H1 (cell line): ENCODE measurements around the gene PEX14. TPM values are rescaled to one million over a fixed set of nuclear protein-coding genes. Genes with fewer than 3 reads are reported as not detected.
A peak's percentile ranks its signal among the peaks of the same experiment; 100 is the strongest.

Source experiments
- CTCF ChIA-PET: fragments of 300-600 bp; sonication (Branson Sonifier 250); formaldehyde crosslinking; loops from one replicate; lab custom pipeline; 2021; ENCODE audit not compliant: partially characterized antibody; lab: Charles Lee
- POLR2A ChIA-PET: fragments of 300-600 bp; sonication (Branson Sonifier 250); formaldehyde crosslinking; loops from one replicate; lab custom pipeline; 2021; ENCODE audit warnings: inconsistent platforms; ENCODE audit not compliant: partially characterized antibody; lab: Charles Lee
- DNase-seq, 2 experiments: peaks; one replicate each; pipeline versions ENCODE4 v3.0.0 to v3.0.0-alpha.2; 2010 to 2022; ENCODE audit warnings: low spot score in 2 of 2, low read depth in 1 of 2, mixed read lengths in 1 of 2
- FAIRE-seq: peaks from 2 replicates; lab custom pipeline; 2011; peaks lifted over from hg19 to GRCh38; lab: Jason Lieb, UNC
- H2AFZ ChIP-seq: 2 replicates; pipeline ENCODE4 v1.8.1; 2012; ENCODE audit warnings: low read length, inconsistent platforms
- H2AK5ac ChIP-seq: 2 replicates; pipeline ENCODE4 v1.6.1; 2013; ENCODE audit warnings: low read depth, low read length
- H2BK120ac ChIP-seq: replicated peaks from 2 replicates; pipeline ENCODE3; 2013; ENCODE audit warnings: low read depth, low read length, inconsistent platforms
- H2BK12ac ChIP-seq: 2 replicates; pipeline ENCODE4 v1.6.1; 2013; ENCODE audit warnings: low read depth, low read length
- H2BK15ac ChIP-seq: 2 replicates; pipeline ENCODE4 v1.6.1; 2013; ENCODE audit warnings: low read length
- H2BK20ac ChIP-seq: 2 replicates; pipeline ENCODE4 v1.6.1; 2013; ENCODE audit warnings: low read length
- H2BK5ac ChIP-seq: 2 replicates; pipeline ENCODE4 v1.6.1; 2013; ENCODE audit warnings: low read depth, low read length
- H3K14ac ChIP-seq: 2 replicates; pipeline ENCODE4 v1.6.1; 2013; ENCODE audit warnings: inconsistent platforms; ENCODE audit not compliant: insufficient read length
- H3K18ac ChIP-seq: 2 replicates; pipeline ENCODE4 v1.6.1; 2013; ENCODE audit warnings: low read length; ENCODE audit errors: extremely low read depth
- H3K23ac ChIP-seq: 2 replicates; pipeline ENCODE4 v1.6.1; 2013; ENCODE audit warnings: inconsistent platforms; ENCODE audit not compliant: insufficient read length
- H3K23me2 ChIP-seq: 2 replicates; pipeline ENCODE4 v1.6.1; 2013; ENCODE audit warnings: low read depth, low read length
- H3K27ac ChIP-seq: 2 replicates; pipeline ENCODE4 v1.6.1; 2011; ENCODE audit warnings: low read depth, low read length, inconsistent platforms
- H3K27me3 ChIP-seq, 4 experiments: replicated peaks in 1 of 4; 1 replicate in 1 of 4; 2 replicates in 3 of 4; pipeline versions ENCODE4 v1.6.1 to v1.8.1; 2011 to 2013; ENCODE audit warnings: low read length in 3 of 4, mild to moderate bottlenecking in 3 of 4, inconsistent platforms in 2 of 4, mixed read lengths in 2 of 4, moderate library complexity in 1 of 4; ENCODE audit not compliant: control insufficient read depth in 3 of 4, insufficient read depth in 3 of 4; ENCODE audit errors: extremely low read depth in 1 of 4
- H3K36me3 ChIP-seq, 4 experiments: 2 replicates each; pipeline versions ENCODE4 v1.6.1 to v1.8.1; 2011 to 2013; ENCODE audit warnings: mild to moderate bottlenecking in 4 of 4, low read length in 3 of 4, moderate library complexity in 2 of 4, control low read depth in 1 of 4, inconsistent platforms in 1 of 4; ENCODE audit not compliant: insufficient read depth in 4 of 4, control insufficient read depth in 2 of 4
- H3K4ac ChIP-seq: replicated peaks from 2 replicates; pipeline ENCODE3; 2013; ENCODE audit warnings: low read length, low read depth, mixed read lengths, inconsistent platforms; ENCODE audit not compliant: insufficient read length
- H3K4me1 ChIP-seq, 4 experiments: replicated peaks in 1 of 4; 1 replicate in 1 of 4; 2 replicates in 3 of 4; pipeline versions ENCODE4 v1.6.1 to v1.8.1; 2011 to 2013; ENCODE audit warnings: low read length in 3 of 4, inconsistent platforms in 2 of 4, mixed read lengths in 1 of 4; ENCODE audit not compliant: insufficient read depth in 4 of 4, control insufficient read depth in 3 of 4
- H3K4me2 ChIP-seq, 2 experiments: 2 replicates each; pipeline versions ENCODE4 v1.6.1 to v1.8.1; 2011 to 2013; ENCODE audit warnings: low read depth in 2 of 2, low read length in 2 of 2, control low read depth in 1 of 2, inconsistent platforms in 1 of 2, mild to moderate bottlenecking in 1 of 2; ENCODE audit not compliant: insufficient read depth in 1 of 2
- H3K4me3 ChIP-seq, 4 experiments: fragments of 200-600, 300-600 bp in 1 of 4; sonication (generic), shearing (Covaris generic), sonication (Bioruptor Twin) in 1 of 4; 2 replicates each; pipeline versions ENCODE4 v1.5.1 to v1.8.1; 2011 to 2016; ENCODE audit warnings: low read length in 4 of 4, low read depth in 3 of 4, control low read depth in 2 of 4, inconsistent platforms in 2 of 4, mild to moderate bottlenecking in 2 of 4, mixed read lengths in 1 of 4, moderate library complexity in 1 of 4; ENCODE audit not compliant: insufficient read depth in 2 of 4; ENCODE audit errors: extremely low read depth in 1 of 4
- H3K56ac ChIP-seq: replicated peaks from 2 replicates; pipeline ENCODE3; 2013; ENCODE audit warnings: low read depth, mild to moderate bottlenecking, mixed read lengths, low read length, inconsistent platforms; ENCODE audit not compliant: insufficient read length
- H3K79me1 ChIP-seq: 2 replicates; pipeline ENCODE4 v1.6.1; 2013; ENCODE audit warnings: low read depth, low read length, control low read depth
- H3K79me2 ChIP-seq, 2 experiments: 2 replicates each; pipeline versions ENCODE4 v1.6.1 to v1.8.1; 2012 to 2013; ENCODE audit warnings: low read length in 2 of 2, mild to moderate bottlenecking in 2 of 2, inconsistent platforms in 1 of 2; ENCODE audit not compliant: insufficient read depth in 2 of 2, control insufficient read depth in 1 of 2
- H3K9ac ChIP-seq, 4 experiments: replicated peaks in 1 of 4; 1 replicate in 1 of 4; 2 replicates in 3 of 4; pipeline versions ENCODE4 v1.6.1 to v1.8.1; 2011 to 2013; ENCODE audit warnings: low read depth in 3 of 4, low read length in 3 of 4, control low read depth in 2 of 4, mild to moderate bottlenecking in 2 of 4, moderate library complexity in 2 of 4, inconsistent platforms in 1 of 4; ENCODE audit errors: extremely low read depth in 1 of 4
- H3K9me3 ChIP-seq, 2 experiments: 2 replicates each; pipeline versions ENCODE4 v1.6.1 to v1.8.1; 2012 to 2013; ENCODE audit warnings: mild to moderate bottlenecking in 2 of 2, moderate library complexity in 2 of 2, control low read depth in 1 of 2, inconsistent platforms in 1 of 2, low read depth in 1 of 2, low read length in 1 of 2, mixed read lengths in 1 of 2; ENCODE audit not compliant: insufficient read depth in 2 of 2
- H4K20me1 ChIP-seq, 2 experiments: replicated peaks in 1 of 2; 2 replicates each; pipeline versions ENCODE3 to v1.8.1; 2011 to 2013; ENCODE audit warnings: inconsistent platforms in 2 of 2, low read length in 2 of 2, mild to moderate bottlenecking in 1 of 2; ENCODE audit not compliant: insufficient read depth in 2 of 2, control insufficient read depth in 1 of 2
- H4K5ac ChIP-seq: 2 replicates; pipeline ENCODE4 v1.6.1; 2013; ENCODE audit warnings: low read length, low read depth, mixed read lengths, inconsistent platforms; ENCODE audit not compliant: insufficient read length
- H4K8ac ChIP-seq: 2 replicates; pipeline ENCODE4 v1.8.0; 2013; ENCODE audit warnings: mild to moderate bottlenecking, moderate library complexity, low read length, inconsistent platforms; ENCODE audit not compliant: insufficient read depth; ENCODE audit errors: extremely low read depth
- H4K91ac ChIP-seq: replicated peaks from 2 replicates; pipeline ENCODE3; 2013; ENCODE audit warnings: low read length, mixed read lengths, inconsistent platforms; ENCODE audit not compliant: insufficient read length
- CBX5 ChIP-seq: fragments of 300-800, 300-1000 bp; sonication (generic); IDR thresholded peaks from 2 replicates; pipeline ENCODE4 v1.7.1; 2016; ENCODE audit warnings: antibody characterized with exemption, low read length, low read depth
- CHD2 ChIP-seq: IDR thresholded peaks from 2 replicates; pipeline ENCODE4 v1.6.1; 2012; ENCODE audit warnings: low read length, improper control_type of control experiment
- KDM4A ChIP-seq: IDR thresholded peaks from one replicate; pipeline ENCODE4 v1.7.1; 2012; ENCODE audit warnings: low read depth, mild to moderate bottlenecking, moderate library complexity, low read length, inconsistent platforms; ENCODE audit not compliant: severe bottlenecking
- NANOG ChIP-seq: IDR thresholded peaks from 2 replicates; pipeline ENCODE4 v1.6.1; 2011; ENCODE audit warnings: low read length, low read depth, mild to moderate bottlenecking, inconsistent platforms; ENCODE audit not compliant: insufficient read depth, poor library complexity, severe bottlenecking
- PHF8 ChIP-seq: fragments of 200-600 bp; sonication (generic); conservative IDR thresholded peaks from 2 replicates; pipeline ENCODE4 v1.7.1; 2012; ENCODE audit warnings: low read depth, mild to moderate bottlenecking, inconsistent platforms, low read length, moderate library complexity
- POLR2A ChIP-seq, 2 experiments: IDR thresholded peaks; 1 replicate in 1 of 2; 2 replicates in 1 of 2; pipeline ENCODE4 v1.6.1; 2011; ENCODE audit warnings: low read depth in 2 of 2, low read length in 2 of 2, mild to moderate bottlenecking in 2 of 2; ENCODE audit errors: control extremely low read depth in 1 of 2
- RXRA ChIP-seq: IDR thresholded peaks from 2 replicates; pipeline ENCODE4 v1.6.1; 2011; ENCODE audit warnings: low read depth, mild to moderate bottlenecking, low read length, moderate library complexity; ENCODE audit not compliant: insufficient read depth
- TEAD4 ChIP-seq: IDR thresholded peaks from 2 replicates; pipeline ENCODE4 v1.6.1; 2012; ENCODE audit warnings: low read depth, low read length, inconsistent platforms, mixed read lengths
- YY1 ChIP-seq: IDR thresholded peaks from 2 replicates; pipeline ENCODE4 v1.6.1; 2011; ENCODE audit warnings: low read depth, mild to moderate bottlenecking, low read length
- WGBS, 2 experiments: shearing (Covaris generic) in 1 of 2; methylation state at CpG; one replicate each; pipeline versions ENCODE4 v1.1.6 to v1.1.7; 2013 to 2015; ENCODE audit warnings: low lambda C conversion rate in 2 of 2, mixed read lengths in 2 of 2, inconsistent platforms in 1 of 2, low coverage in 1 of 2, missing lambda C conversion rate in 1 of 2; ENCODE audit not compliant: insufficient replicate concordance in 2 of 2, insufficient coverage in 1 of 2, insufficient read length in 1 of 2; ENCODE audit errors: extremely low coverage in 1 of 2, missing lambda C conversion rate in 1 of 2; 5-methylcytosine and 5-hydroxymethylcytosine counted together
- polyA plus RNA-seq, 7 experiments: library from polyadenylated mRNA; depleted of rRNA in 3 of 7; stranded (reverse) in 5 of 7; unstranded in 2 of 7; fragments of >200 nt in 5 of 7; fragments of 200-250 nt in 2 of 7; gene quantifications; 1 replicate in 5 of 7; 2 replicates in 1 of 7; 4 replicates in 1 of 7; pipeline versions ENCODE4 v1.2.1 to v1.2.3, GENCODE V29; 2011 to 2013; ENCODE audit warnings: missing spikeins in 2 of 7, mixed read lengths in 2 of 7
- total RNA-seq: library from RNA; stranded (reverse); fragmentation: NEBNext Ultra II Directional; extraction: Animal tissue kit (Norgen Biotek cat#: 25700); gene quantifications from 2 replicates; pipeline ENCODE4 v1.2.1, GENCODE V29; 2021
- TF ChIP-seq, protein P1 (sequence below): IDR thresholded peaks from 2 replicates; pipeline ENCODE4 v1.6.1; 2012; ENCODE audit warnings: inconsistent platforms

The PEX14 gene
- total and polyA plus RNA-seq, 2 of the 8 experiments (the other 6 are each of a cell fraction or from before 2014, with no cell fraction given), result 13.0 to 19.8 TPM

DNA sequence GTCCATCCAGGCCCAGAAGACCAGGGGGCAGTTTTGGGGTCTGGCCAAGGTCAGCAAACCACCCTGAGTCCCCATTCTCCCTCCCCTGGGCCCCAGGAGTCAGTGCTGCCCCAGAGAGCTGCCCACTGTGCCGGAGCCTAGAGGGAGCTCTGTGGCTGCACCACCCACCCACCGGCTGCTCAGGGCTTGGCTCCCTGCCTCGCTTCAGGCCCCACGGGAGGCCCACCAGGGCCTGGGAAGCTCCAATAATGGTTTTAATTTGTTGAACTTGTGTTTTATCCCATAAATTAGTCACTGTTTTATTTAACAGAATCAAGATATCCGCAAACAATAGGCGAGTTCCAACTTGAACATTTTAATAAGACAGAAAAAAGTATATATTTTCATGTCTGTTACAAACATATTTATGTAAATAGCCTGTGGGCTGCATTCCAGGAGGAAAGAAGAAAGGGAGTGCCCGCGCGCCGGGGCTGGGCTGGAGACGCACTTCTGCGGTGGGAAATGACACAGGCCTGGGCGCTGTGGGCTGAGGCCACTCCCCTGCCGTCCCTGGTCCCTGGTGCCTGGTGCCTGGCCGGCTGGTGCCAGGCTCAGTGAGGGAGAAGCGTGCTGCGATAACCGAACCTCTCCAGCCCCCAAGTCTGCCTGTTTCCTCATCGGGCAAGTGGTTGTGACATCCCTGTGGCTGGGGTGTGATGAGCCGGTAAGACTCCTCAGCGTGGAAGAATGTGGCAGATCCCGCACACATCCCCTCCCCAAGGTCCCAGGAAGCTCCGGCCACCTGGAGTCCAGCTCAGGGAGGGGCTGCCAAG lies 160.5 kb downstream of the PEX14 start:
- 87% methylated on average over 20 of the region's 23 CpGs; no CpG with 5 or more reads in 1 of the 2 experiments for WGBS, 2 experiments
- peak overlapping the region; percentile 27; the same call in 1 of the 2 replicates for H2BK12ac ChIP-seq
- no peak for DNase-seq
- 0 out of 2 replicates have a peak overlapping the region, but pooled peaks have one; percentile 37 for H2BK15ac ChIP-seq
- H4K91ac ChIP-seq, result no peak overlapping the region
- no peak overlapping the region for H3K9ac ChIP-seq
- H2BK5ac ChIP-seq, result no peak overlapping the region; the same call in 1 of the 2 replicates
- no peak overlapping the region for H3K4me2 ChIP-seq
- H3K23me2 ChIP-seq, result peaks cover 6% of the 10 kb centered on the region; the same call in 1 of the 2 replicates
- H3K27ac ChIP-seq, result no peak overlapping the region
- no peaks in the 10 kb centered on the region for H3K9me3 ChIP-seq
- no peak overlapping the region; the same call in none of the 2 replicates for H3K18ac ChIP-seq
- no peak overlapping the region for H3K56ac ChIP-seq
- H4K20me1 ChIP-seq, result peaks cover 0 to 4% of the 10 kb centered on the region in 2 experiments
- ChIA-PET CTCF (interaction anchor here (0.6 to 1.9 kb wide), 8 partner anchors 9 to 307 kb away, joined by 3 to 5 read pairs (median 4); no protein-coding TSS in a partner anchor), POLR2A (interaction anchor here (0.7 to 1.3 kb wide), 3 partner anchors 7 to 160 kb away, joined by 3 read pairs; no protein-coding TSS in a partner anchor)
- H3K4me3 ChIP-seq, result no peak overlapping the region
- no peak for FAIRE-seq
- H3K36me3 ChIP-seq, result no peaks in the 10 kb centered on the region
- no peak overlapping the region for H3K23ac ChIP-seq
- no peak overlapping the region for H2AK5ac ChIP-seq
- H3K4me1 ChIP-seq, result peaks cover 4 to 40% (median 30%) of the 10 kb centered on the region in 4 experiments
- no peak overlapping the region for H2AFZ ChIP-seq
- H3K14ac ChIP-seq, result no peak overlapping the region
- H2BK120ac ChIP-seq, result no peak overlapping the region
- H4K8ac ChIP-seq, result peak overlapping the region; percentile 9; the same call in 1 of the 2 replicates
- no peak overlapping the region for H2BK20ac ChIP-seq
- H3K4ac ChIP-seq, result no peak overlapping the region
- no peak overlapping the region for H4K5ac ChIP-seq
- H3K79me1 ChIP-seq, result no peaks in the 10 kb centered on the region
- peaks cover 7 to 26% (median 23%) of the 10 kb centered on the region in 4 experiments for H3K27me3 ChIP-seq
- no peaks in the 10 kb centered on the region for H3K79me2 ChIP-seq
- no peak for TF ChIP-seq POLR2A (IDR thresholded peaks at IDR 0.05; ENCODE audit: control extremely low read depth in 1 of 2, low read depth in 2 of 2, low read length in 2 of 2)
- no peak for TF ChIP-seq NANOG
- TF ChIP-seq CHD2, result no peak
- no peak for TF ChIP-seq RXRA
- TF ChIP-seq PHF8, result no peak
- TF ChIP-seq TEAD4, result no peak
- no peak for TF ChIP-seq YY1
- TF ChIP-seq, protein P1, sequence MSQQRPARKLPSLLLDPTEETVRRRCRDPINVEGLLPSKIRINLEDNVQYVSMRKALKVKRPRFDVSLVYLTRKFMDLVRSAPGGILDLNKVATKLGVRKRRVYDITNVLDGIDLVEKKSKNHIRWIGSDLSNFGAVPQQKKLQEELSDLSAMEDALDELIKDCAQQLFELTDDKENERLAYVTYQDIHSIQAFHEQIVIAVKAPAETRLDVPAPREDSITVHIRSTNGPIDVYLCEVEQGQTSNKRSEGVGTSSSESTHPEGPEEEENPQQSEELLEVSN, result no peak
- TF ChIP-seq KDM4A, result no peak
- TF ChIP-seq CBX5, result no peak
